Measurements from ENCODE around the gene RFPL4A. TPM values are rescaled to one million over a fixed set of nuclear protein-coding genes. Genes with fewer than 3 reads are reported as not detected.
"Not testable (repeated sequence)": the region's sequence is repeated elsewhere in the genome, so short reads cannot be mapped to it uniquely, and the experiment has no call there.

Gene RFPL4A
- total RNA-seq, 1 donor: not detected

DNA sequence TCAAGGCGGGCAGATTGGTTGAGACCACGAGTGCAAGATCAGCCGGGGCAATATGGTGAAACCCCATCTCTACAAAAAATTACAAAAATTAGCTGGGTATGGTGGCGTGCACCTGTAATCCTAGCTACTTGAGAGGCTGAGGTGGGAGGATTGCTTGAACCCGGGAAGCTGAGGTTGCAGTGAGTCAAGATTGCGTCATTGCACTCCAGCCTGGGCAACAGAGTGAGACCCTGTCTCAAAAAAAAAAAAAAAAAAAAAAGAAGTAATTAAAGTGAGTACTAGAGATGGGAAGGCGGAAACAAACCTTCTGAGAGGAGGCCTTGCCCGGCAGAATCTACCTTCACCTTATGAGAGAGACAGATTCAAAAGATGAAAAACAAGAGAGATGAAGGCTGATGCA, 35.4 kb upstream of the RFPL4A start:
- Histone ChIP-seq H3K9me3 (ENCODE audit: low read depth, low read length) (no peaks in the 10 kb centered on the region), H3K36me3 (ENCODE audit: insufficient read depth, low read length) (no peaks in the 10 kb centered on the region), H3K4me3 (ENCODE audit: insufficient read depth, low read length) (no peak overlapping the region), H3K79me2 (ENCODE audit: insufficient read depth, low read length) (no peaks in the 10 kb centered on the region), H3K4me2 (ENCODE audit: insufficient read depth, low read length) (no peak overlapping the region), H3K27me3 (ENCODE audit: insufficient read depth, low read length) (no peaks in the 10 kb centered on the region), H3K4me1 (ENCODE audit: insufficient read depth, low read length) (no peaks in the 10 kb centered on the region), H2AFZ (ENCODE audit: low read length) (no peak overlapping the region), H4K20me1 (ENCODE audit: insufficient read depth, low read length) (no peaks in the 10 kb centered on the region), H3K27ac (ENCODE audit: low read depth, low read length) (no peak overlapping the region)
- TF ChIP-seq, protein P1, sequence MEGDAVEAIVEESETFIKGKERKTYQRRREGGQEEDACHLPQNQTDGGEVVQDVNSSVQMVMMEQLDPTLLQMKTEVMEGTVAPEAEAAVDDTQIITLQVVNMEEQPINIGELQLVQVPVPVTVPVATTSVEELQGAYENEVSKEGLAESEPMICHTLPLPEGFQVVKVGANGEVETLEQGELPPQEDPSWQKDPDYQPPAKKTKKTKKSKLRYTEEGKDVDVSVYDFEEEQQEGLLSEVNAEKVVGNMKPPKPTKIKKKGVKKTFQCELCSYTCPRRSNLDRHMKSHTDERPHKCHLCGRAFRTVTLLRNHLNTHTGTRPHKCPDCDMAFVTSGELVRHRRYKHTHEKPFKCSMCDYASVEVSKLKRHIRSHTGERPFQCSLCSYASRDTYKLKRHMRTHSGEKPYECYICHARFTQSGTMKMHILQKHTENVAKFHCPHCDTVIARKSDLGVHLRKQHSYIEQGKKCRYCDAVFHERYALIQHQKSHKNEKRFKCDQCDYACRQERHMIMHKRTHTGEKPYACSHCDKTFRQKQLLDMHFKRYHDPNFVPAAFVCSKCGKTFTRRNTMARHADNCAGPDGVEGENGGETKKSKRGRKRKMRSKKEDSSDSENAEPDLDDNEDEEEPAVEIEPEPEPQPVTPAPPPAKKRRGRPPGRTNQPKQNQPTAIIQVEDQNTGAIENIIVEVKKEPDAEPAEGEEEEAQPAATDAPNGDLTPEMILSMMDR (IDR thresholded peaks at IDR 0.05; ENCODE audit: extremely low read depth, low read depth, low read length): no peak
- DNase-seq (ENCODE audit: insufficient read length, low spot score, missing footprints): no peak

DNA sequence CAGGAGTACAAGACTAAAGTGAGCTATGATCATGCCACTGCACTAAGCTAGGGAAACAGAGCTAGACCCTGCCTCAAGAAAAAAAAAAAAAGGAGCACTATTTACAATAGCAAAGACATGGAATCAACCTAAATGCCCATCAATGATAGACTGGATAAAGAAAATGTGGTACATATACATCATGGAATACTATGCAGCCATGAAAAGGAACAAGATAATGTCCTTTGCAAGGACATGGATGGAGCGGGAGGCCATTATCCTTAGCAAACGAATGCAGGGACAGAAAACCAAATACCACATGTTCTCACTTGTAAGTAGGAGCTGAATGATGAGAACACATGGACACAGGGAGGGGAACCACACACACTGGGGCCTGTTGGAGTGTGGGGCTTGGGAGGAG, 28.5 kb upstream of the RFPL4A start:
- not testable (repeated sequence) for H3K36me3 ChIP-seq (ENCODE audit: insufficient read depth, low read length); H3K4me1 ChIP-seq (ENCODE audit: insufficient read depth, low read length); H2AFZ ChIP-seq (ENCODE audit: low read length); H3K4me3 ChIP-seq (ENCODE audit: insufficient read depth, low read length); H3K27ac ChIP-seq (ENCODE audit: low read depth, low read length); H3K9me3 ChIP-seq (ENCODE audit: low read depth, low read length); H3K4me2 ChIP-seq (ENCODE audit: insufficient read depth, low read length); H4K20me1 ChIP-seq (ENCODE audit: insufficient read depth, low read length); H3K27me3 ChIP-seq (ENCODE audit: insufficient read depth, low read length); H3K79me2 ChIP-seq (ENCODE audit: insufficient read depth, low read length); DNase-seq (ENCODE audit: insufficient read length, low spot score, missing footprints)

DNA sequence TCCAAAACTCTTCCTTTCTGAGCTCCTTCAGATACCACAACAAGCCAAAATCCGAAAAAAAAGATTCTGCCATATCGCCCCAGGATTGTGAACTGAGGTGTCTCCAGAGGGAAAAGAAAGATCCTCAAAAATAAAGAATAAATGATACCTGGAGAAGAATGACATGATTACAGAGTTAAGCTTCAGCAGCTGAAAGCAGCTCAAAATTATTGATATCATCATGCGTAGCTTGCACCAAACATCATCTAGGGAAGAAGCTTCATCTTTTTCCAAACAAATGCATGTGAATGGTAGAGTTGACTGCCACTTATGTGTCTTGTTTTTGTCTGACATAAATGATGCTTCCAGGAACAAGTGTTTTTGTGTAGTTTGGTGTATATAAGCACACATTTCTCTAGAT, 20.6 kb upstream of the RFPL4A start, which contains the start of gene NLRP9:
Gene NLRP9, minus strand, starts transcription at position 101 of the 400 bp plus-strand sequence. Its CDS starts 28 bp downstream, at position 73.
- Histone ChIP-seq H3K4me2 (ENCODE audit: insufficient read depth, low read length) (no peak within 1 kb of the TSS), H2AFZ (ENCODE audit: low read length) (no peak within 1 kb of the TSS), H3K9me3 (ENCODE audit: low read depth, low read length) (no peaks in the 10 kb centered on the region), H3K4me1 (ENCODE audit: insufficient read depth, low read length) (no peaks in the 10 kb centered on the region), H3K36me3 (ENCODE audit: insufficient read depth, low read length) (no peaks in the 10 kb centered on the region), H3K27me3 (ENCODE audit: insufficient read depth, low read length) (no peaks in the 10 kb centered on the region), H3K4me3 (ENCODE audit: insufficient read depth, low read length) (no peak within 1 kb of the TSS), H3K79me2 (ENCODE audit: insufficient read depth, low read length) (no peaks in the 10 kb centered on the region), H3K27ac (ENCODE audit: low read depth, low read length) (no peak within 1 kb of the TSS), H4K20me1 (ENCODE audit: insufficient read depth, low read length) (no peaks in the 10 kb centered on the region)
- no peak for DNase-seq (ENCODE audit: insufficient read length, low spot score, missing footprints)
- TF ChIP-seq, protein P1 (IDR thresholded peaks at IDR 0.05; ENCODE audit: extremely low read depth, low read depth, low read length): no peak

DNA sequence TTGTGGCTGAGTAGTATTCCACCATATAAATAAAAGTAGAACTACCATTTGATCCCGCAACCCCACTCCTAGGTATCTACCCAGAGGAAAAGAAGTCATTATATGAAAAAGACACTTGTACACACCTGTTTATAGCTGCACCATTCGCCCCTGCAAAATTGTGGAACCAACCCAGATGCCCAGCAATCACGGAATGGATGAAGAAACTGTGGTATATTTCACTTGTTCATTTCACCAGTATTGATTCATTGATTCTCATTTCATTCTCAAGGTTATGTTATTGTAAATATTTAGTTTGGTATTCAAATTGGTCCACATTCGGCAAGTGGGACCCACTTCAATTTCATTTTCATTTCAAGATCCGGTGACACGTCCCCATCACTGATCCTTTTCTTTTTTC, 8.2 kb upstream of the RFPL4A start:
- no peak for DNase-seq (ENCODE audit: insufficient read length, low spot score, missing footprints)
- Histone ChIP-seq H3K79me2 (ENCODE audit: insufficient read depth, low read length) (no peaks in the 10 kb centered on the region), H3K4me1 (ENCODE audit: insufficient read depth, low read length) (no peaks in the 10 kb centered on the region), H3K4me2 (ENCODE audit: insufficient read depth, low read length) (no peak overlapping the region), H3K27ac (ENCODE audit: low read depth, low read length) (no peak overlapping the region), H2AFZ (ENCODE audit: low read length) (no peak overlapping the region), H3K4me3 (ENCODE audit: insufficient read depth, low read length) (no peak overlapping the region), H3K9me3 (ENCODE audit: low read depth, low read length) (no peaks in the 10 kb centered on the region), H4K20me1 (ENCODE audit: insufficient read depth, low read length) (no peaks in the 10 kb centered on the region), H3K27me3 (ENCODE audit: insufficient read depth, low read length) (no peaks in the 10 kb centered on the region), H3K36me3 (ENCODE audit: insufficient read depth, low read length) (no peaks in the 10 kb centered on the region)
- TF ChIP-seq, protein P1 (IDR thresholded peaks at IDR 0.05; ENCODE audit: extremely low read depth, low read depth, low read length): no peak
